Upper lobe of right lung (tissue), 1 donor: ENCODE results near the gene QPRT. TPM values are rescaled to one million over a fixed set of nuclear protein-coding genes. Genes with fewer than 3 reads are reported as not detected.

Experiments used
- total RNA-seq: library from RNA; stranded (reverse); fragmentation: NEBNext Ultra II Directional; extraction: Animal tissue kit (Norgen Biotek cat#: 25700); gene quantifications from one replicate; pipeline ENCODE4 v1.2.1, GENCODE V29; 2021
- donor health status: DM: no; HTN: yes; CAD: no; lungs with severe emphysema.

Gene QPRT
- total RNA-seq, 1 donor from 2014 or later: 15.0 TPM

Other genes with a start within 250 kb of the QPRT start
- gene BOLA2, start 224.8 kb upstream of the QPRT start, total RNA-seq: 4.3 TPM
- gene SLX1B, start 224.6 kb upstream of the QPRT start, total RNA-seq: 12.0 TPM
- 20.0 TPM for gene SULT1A4, start 219.3 kb upstream of the QPRT start, total RNA-seq
- 69.2 TPM for gene NPIPB12, start 172.8 kb upstream of the QPRT start, total RNA-seq
- gene SPN, start 15.9 kb upstream of the QPRT start, total RNA-seq: 70.7 TPM
- 7.3 TPM for gene C16orf54, start 66.8 kb downstream of the QPRT start, total RNA-seq
- not detected for gene ZG16, start 99.1 kb downstream of the QPRT start, total RNA-seq
- gene KIF22, start 111.6 kb downstream of the QPRT start, total RNA-seq: 19.8 TPM
- 148 TPM for gene MAZ, start 127.3 kb downstream of the QPRT start, total RNA-seq
- 2.7 TPM for gene PRRT2, start 133.0 kb downstream of the QPRT start, total RNA-seq
- 15.2 TPM for gene PAGR1, start 137.0 kb downstream of the QPRT start, total RNA-seq
- 247 TPM for gene MVP, start 141.3 kb downstream of the QPRT start, total RNA-seq
- 83.2 TPM for gene CDIPT, start 184.0 kb downstream of the QPRT start, total RNA-seq
- gene SEZ6L2, start 220.4 kb downstream of the QPRT start, total RNA-seq: 11.9 TPM
- gene ASPHD1, start 221.3 kb downstream of the QPRT start, total RNA-seq: 4.4 TPM
- 23.5 TPM for gene KCTD13, start 247.0 kb downstream of the QPRT start, total RNA-seq